OCI-LY7 (cell line): Measurements from ENCODE around the gene ABHD16B.

Source experiments
- EZH2phosphoT487 ChIP-seq: fragments of 200-600 bp; sonication (generic); IDR thresholded peaks from 2 replicates; pipeline ENCODE4 v1.6.1; 2018; ENCODE audit warnings: low read depth, borderline replicate concordance, mild to moderate bottlenecking, mixed run types, antibody characterized with exemption, low read length, moderate library complexity, mixed read lengths
- TF ChIP-seq, protein P1 (sequence below): fragments of 200-600 bp; sonication (generic); conservative IDR thresholded peaks from 2 replicates; pipeline ENCODE4 v1.5.1; 2014; ENCODE audit warnings: mild to moderate bottlenecking, antibody characterized with exemption, low read length, moderate library complexity, mixed read lengths

DNA sequence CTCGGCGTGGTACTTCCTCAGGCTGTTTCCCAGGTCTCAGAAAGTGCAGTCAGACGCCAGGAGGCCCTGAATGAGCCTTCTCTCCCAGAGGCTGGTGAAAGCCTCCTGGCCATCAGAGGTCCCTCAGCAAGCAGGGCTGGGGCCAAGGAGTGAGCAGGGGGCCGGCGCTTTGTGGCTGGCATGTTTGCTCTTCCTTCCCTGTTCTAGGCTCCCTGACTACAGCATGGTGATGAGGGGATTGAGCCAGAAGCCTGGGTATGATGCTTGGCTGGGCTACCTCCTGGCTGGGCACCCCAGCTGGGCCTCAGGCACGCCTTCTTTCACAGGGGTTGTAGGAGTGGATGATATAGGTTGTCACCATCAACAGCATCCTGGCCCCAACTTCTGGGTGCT, 21.9 kb downstream of the ABHD16B start:
- TF ChIP-seq, protein P1, sequence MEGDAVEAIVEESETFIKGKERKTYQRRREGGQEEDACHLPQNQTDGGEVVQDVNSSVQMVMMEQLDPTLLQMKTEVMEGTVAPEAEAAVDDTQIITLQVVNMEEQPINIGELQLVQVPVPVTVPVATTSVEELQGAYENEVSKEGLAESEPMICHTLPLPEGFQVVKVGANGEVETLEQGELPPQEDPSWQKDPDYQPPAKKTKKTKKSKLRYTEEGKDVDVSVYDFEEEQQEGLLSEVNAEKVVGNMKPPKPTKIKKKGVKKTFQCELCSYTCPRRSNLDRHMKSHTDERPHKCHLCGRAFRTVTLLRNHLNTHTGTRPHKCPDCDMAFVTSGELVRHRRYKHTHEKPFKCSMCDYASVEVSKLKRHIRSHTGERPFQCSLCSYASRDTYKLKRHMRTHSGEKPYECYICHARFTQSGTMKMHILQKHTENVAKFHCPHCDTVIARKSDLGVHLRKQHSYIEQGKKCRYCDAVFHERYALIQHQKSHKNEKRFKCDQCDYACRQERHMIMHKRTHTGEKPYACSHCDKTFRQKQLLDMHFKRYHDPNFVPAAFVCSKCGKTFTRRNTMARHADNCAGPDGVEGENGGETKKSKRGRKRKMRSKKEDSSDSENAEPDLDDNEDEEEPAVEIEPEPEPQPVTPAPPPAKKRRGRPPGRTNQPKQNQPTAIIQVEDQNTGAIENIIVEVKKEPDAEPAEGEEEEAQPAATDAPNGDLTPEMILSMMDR: no peak
- TF ChIP-seq EZH2phosphoT487: no peak
